Kidney (tissue), 14 donors: ENCODE results near the gene TEAD3. TPM values are rescaled to one million over a fixed set of nuclear protein-coding genes. Genes with fewer than 3 reads are reported as not detected.

Source experiments
- DNase-seq, 5 donors: peaks; one replicate each; pipeline ENCODE4 v3.0.0-alpha.2; 2013 to 2020
- FAIRE-seq: peaks from 2 replicates; lab custom pipeline; 2012; peaks lifted over from hg19 to GRCh38; lab: Jason Lieb, UNC
- H3K27ac ChIP-seq, 2 donors: one replicate each; pipeline ENCODE4 v1.7.0; 2013; ENCODE audit warnings: low read depth in 2 of 2, low read length in 2 of 2, inconsistent platforms in 1 of 2
- H3K27me3 ChIP-seq: one replicate; pipeline ENCODE4 v1.7.1; 2013; ENCODE audit warnings: low read length, inconsistent platforms; ENCODE audit not compliant: control insufficient read depth, insufficient read depth
- H3K36me3 ChIP-seq, 3 donors: one replicate each; pipeline versions ENCODE4 v1.7.0 to v1.7.1; 2013; ENCODE audit warnings: low read length in 3 of 3, control low read depth in 1 of 3, inconsistent platforms in 1 of 3; ENCODE audit not compliant: insufficient read depth in 3 of 3, control insufficient read depth in 2 of 3
- H3K4me1 ChIP-seq, 3 donors: one replicate each; pipeline versions ENCODE4 v1.7.0 to v1.7.1; 2013; ENCODE audit warnings: low read length in 3 of 3, inconsistent platforms in 1 of 3, low read depth in 1 of 3; ENCODE audit not compliant: control insufficient read depth in 2 of 3, insufficient read depth in 2 of 3
- H3K4me3 ChIP-seq, 3 donors: one replicate each; pipeline versions ENCODE4 v1.7.0 to v1.8.1; 2013; ENCODE audit warnings: low read length in 3 of 3, control low read depth in 1 of 3, inconsistent platforms in 1 of 3
- H3K9ac ChIP-seq, 3 donors: one replicate each; pipeline versions ENCODE4 v1.7.0 to v1.7.1; 2013; ENCODE audit warnings: low read length in 3 of 3, control low read depth in 1 of 3, inconsistent platforms in 1 of 3
- H3K9me3 ChIP-seq, 3 donors: one replicate each; pipeline versions ENCODE4 v1.7.0 to v1.7.1; 2013; ENCODE audit warnings: low read length in 3 of 3, control low read depth in 1 of 3, inconsistent platforms in 1 of 3; ENCODE audit not compliant: control insufficient read depth in 2 of 3, insufficient read depth in 1 of 3
- CTCF ChIP-seq: IDR thresholded peaks from 3 replicates; pipeline ENCODE4 v1.5.1; 2012; ENCODE audit warnings: mild to moderate bottlenecking, moderate library complexity, borderline replicate concordance; ENCODE audit not compliant: insufficient read depth; ENCODE audit errors: extremely low read depth
- intact Hi-C: fragments of 100-400 bp; cut with DNase I; formaldehyde crosslinking; loops from one replicate; pipeline ENCODE4 v1.11.1; 2022
- polyA plus RNA-seq: library from polyadenylated mRNA; stranded (reverse); fragments of 350-450 nt; fragmentation: Illumina TruSeq; extraction: RNeasy Lipid Tissue Mini Kit (QIAGEN cat#74804); gene quantifications from one replicate; pipeline ENCODE4 v1.2.3, GENCODE V29; 2014; ENCODE audit warnings: low read depth, low replicate concordance; ENCODE audit not compliant: insufficient read depth
- total RNA-seq: library from RNA; stranded (reverse); fragmentation: NEBNext Ultra II Directional; extraction: Animal tissue kit (Norgen Biotek cat#: 25700); gene quantifications from one replicate; pipeline ENCODE4 v1.2.1, GENCODE V29; 2021
- donor health status: control.
- donor health status: control.
- donor health status: control.
- donor health status: control.
- donor health status: control.
- donor health status: DM: yes; HTN: yes; CAD: no.
- donor health status: Normal renal cell carcinoma (clear cell type).

The TEAD3 gene
- total and polyA plus RNA-seq, 2 donors from 2014 or later = 11.3 to 18.0 TPM

DNA sequence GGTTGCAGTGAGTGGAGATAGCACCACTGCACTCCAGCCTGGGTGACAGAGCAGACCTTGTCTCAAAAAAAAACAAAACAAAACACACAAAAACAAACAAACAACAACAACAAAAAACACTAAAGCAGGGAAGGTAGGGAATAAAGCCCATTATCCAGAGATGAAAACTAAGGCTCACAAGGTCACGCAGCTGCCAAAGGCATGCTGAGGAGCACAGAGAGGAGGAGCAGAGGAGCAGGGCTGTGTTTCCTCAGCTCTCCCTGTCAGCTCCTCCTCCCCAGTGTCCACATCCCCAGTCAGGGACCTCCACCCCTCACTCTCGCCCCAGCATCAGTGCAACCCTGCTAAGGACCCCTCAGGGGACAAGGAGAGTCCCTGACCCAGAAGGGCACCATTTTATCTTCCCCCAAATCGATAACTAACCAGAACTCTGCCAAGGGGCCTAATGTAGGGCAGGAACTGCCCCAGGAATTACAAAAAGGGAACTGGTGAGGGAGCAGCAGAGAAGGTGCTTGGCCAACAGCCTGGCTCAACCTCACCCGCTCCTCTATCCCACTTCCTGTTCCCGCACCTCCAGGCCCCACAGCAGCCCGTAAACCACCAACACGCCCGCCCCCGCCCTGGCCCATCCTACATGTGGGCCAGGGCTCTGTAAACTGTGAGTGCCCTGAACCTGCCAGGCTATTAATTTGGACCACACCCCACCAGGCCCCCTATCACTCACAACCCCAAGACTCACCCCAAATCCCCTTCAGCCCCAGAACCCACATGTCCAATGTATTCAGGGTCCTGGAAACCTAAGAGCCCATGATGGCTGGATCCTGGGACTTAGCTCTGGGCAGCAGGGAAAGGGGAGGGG lies 9.0 kb downstream of the TEAD3 start:
- H3K9ac ChIP-seq = peak overlapping the region in 1 of 3 donors; percentile 61
- FAIRE-seq = no peak

DNA sequence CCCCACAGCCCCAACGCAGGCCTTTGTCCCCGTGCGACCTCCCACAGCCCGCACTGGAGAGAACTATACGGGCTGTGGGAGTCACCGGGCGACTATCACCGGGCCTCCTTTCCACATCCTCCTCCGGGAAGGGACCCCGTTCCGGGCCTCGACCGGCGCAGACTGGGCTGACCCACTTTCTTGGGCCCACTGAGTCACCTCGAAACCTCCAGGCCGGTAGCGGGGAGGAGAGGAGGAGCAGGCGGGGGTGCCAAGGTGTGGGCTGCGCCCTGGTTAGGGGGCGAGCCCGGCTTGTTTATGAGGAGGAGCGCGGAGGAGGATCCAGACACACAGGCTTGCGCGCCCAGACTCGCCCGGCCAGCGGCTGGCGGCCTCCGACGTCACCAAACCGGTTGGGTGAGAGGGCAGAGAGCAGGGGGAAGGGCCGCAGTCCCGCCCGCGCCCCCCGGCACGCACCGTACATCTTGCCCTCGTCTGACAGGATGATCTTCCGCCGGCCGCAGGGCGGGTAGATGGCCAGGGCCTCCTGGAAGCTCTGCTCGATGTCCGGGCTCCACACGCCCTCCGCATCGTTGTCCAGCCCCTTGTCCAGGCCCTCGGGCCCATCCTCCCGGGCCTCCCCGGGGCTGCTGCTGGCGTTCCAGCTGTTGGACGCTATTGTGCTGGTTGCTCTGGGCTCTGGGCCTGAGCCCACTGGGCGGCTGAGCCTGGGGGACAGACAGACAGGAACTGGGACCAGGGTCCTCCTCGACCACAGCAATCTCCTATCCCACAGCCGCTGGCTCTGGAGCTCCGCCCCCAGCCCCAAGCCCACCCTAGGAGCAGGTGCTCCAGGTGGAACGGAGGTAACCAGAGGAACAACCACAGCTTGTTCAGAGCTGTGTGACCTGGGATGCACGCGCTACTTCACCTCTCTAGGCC lies 10.6 kb downstream of the TEAD3 start:
- peak; percentile 87 to 92 (median 90) for DNase-seq
- TF ChIP-seq CTCF = no peak
- Histone ChIP-seq H3K27me3 (no peaks in the 10 kb centered on the region), H3K9ac (peak overlapping the region in 1 of 3 donors; percentile 53), H3K36me3 (no peaks in the 10 kb centered on the region), H3K9me3 (no peaks in the 10 kb centered on the region), H3K4me1 (peaks cover 0 to 25% (median 19%) of the 10 kb centered on the region in 3 donors), H3K4me3 (no peak overlapping the region), H3K27ac (peak overlapping the region; percentile 74 to 91)
- FAIRE-seq = no peak
- intact Hi-C loops = no loop called here

More for the DNA sequence above, 9.0 kb downstream of the TEAD3 start:
- Histone ChIP-seq H3K36me3 (no peaks in the 10 kb centered on the region), H3K9me3 (no peaks in the 10 kb centered on the region), H3K27ac (peak overlapping the region; percentile 51 to 78), H3K4me3 (no peak overlapping the region), H3K27me3 (no peaks in the 10 kb centered on the region), H3K4me1 (peaks cover 0 to 32% (median 19%) of the 10 kb centered on the region in 3 donors)
- TF ChIP-seq CTCF = no peak
- intact Hi-C loops = no loop called here
- peak in 1 of 5 donors; percentile 63 for DNase-seq

- peaks cover 0 to 23% (median 19%) of the 10 kb centered on the region in 3 donors for H3K4me1 ChIP-seq
- no peak for TF ChIP-seq CTCF
- peak overlapping the region; percentile 74 to 91 for H3K27ac ChIP-seq
- FAIRE-seq (no peak), DNase-seq (peak; percentile 53 to 83 (median 72))
- intact Hi-C loops = no loop called here
- H3K4me3 ChIP-seq = no peak overlapping the region
- H3K36me3 ChIP-seq = no peaks in the 10 kb centered on the region
- H3K27me3 ChIP-seq = no peaks in the 10 kb centered on the region
- no peaks in the 10 kb centered on the region for H3K9me3 ChIP-seq
- H3K9ac ChIP-seq = peak overlapping the region in 1 of 3 donors; percentile 53
These were observed 11.4 kb downstream of the TEAD3 start for GRCh38 chr6:35485402-35485877.
